Endometrium (tissue), 2 donors: ENCODE data around the gene ZBTB8OS.

Experiments used
- FAIRE-seq: peaks from 2 replicates; lab custom pipeline; 2012; peaks lifted over from hg19 to GRCh38; lab: Jason Lieb, UNC
- donor health status: control.
- donor health status: control.

Gene ZBTB8OS

GRCh38 chr1:32606565-32607371 is 43.6 kb downstream of the ZBTB8OS start:
- no peak for FAIRE-seq

- no peak for FAIRE-seq
Measured at GRCh38 chr1:32605711-32606424, 44.5 kb downstream of the ZBTB8OS start.

- no peak for FAIRE-seq
Measured at GRCh38 chr1:32600034-32600433, 50.3 kb downstream of the ZBTB8OS start.

- no peak for FAIRE-seq
Measured at GRCh38 chr1:32592943-32593342, 57.4 kb downstream of the ZBTB8OS start.

- no peak for FAIRE-seq
Measured at GRCh38 chr1:32580348-32581017, 69.9 kb downstream of the ZBTB8OS start.
